Endodermal cell (in vitro differentiated cells): ENCODE measurements around the gene PLAC1. TPM values are rescaled to one million over a fixed set of nuclear protein-coding genes. Genes with fewer than 3 reads are reported as not detected.

Source experiments
- DNase-seq: peaks from one replicate; pipeline ENCODE4 v3.0.0-alpha.2; 2017
- H3K27ac ChIP-seq: 2 replicates; pipeline ENCODE4 v1.5.1; 2013; ENCODE audit warnings: mild to moderate bottlenecking, low read depth, low read length, moderate library complexity
- H3K27me3 ChIP-seq: 2 replicates; pipeline ENCODE4 v1.6.1; 2013; ENCODE audit warnings: mild to moderate bottlenecking, low read length, moderate library complexity; ENCODE audit not compliant: insufficient read depth, control insufficient read depth, poor library complexity, severe bottlenecking
- H3K36me3 ChIP-seq: 2 replicates; pipeline ENCODE4 v1.7.0; 2013; ENCODE audit warnings: mild to moderate bottlenecking, low read length, moderate library complexity; ENCODE audit not compliant: control insufficient read depth, insufficient read depth
- H3K4me1 ChIP-seq: one replicate; pipeline ENCODE4 v1.7.0; 2013; ENCODE audit warnings: low read length; ENCODE audit not compliant: control insufficient read depth, insufficient read depth
- H3K4me3 ChIP-seq: 2 replicates; pipeline ENCODE4 v1.5.1; 2013; ENCODE audit warnings: mild to moderate bottlenecking, low read length, moderate library complexity
- H3K9ac ChIP-seq: 2 replicates; pipeline ENCODE4 v1.6.1; 2013; ENCODE audit warnings: mild to moderate bottlenecking, low read length, moderate library complexity; ENCODE audit not compliant: poor library complexity, severe bottlenecking; ENCODE audit errors: extremely low read depth
- H3K9me3 ChIP-seq: 2 replicates; pipeline ENCODE4 v1.6.1; 2013; ENCODE audit warnings: mild to moderate bottlenecking, low read length, moderate library complexity; ENCODE audit not compliant: control insufficient read depth
- H3K27ac Mint-ChIP-seq: 2 replicates; pipeline ENCODE4 v1.8.0; 2020; ENCODE audit warnings: mixed read lengths
- H3K27me3 Mint-ChIP-seq: 2 replicates; pipeline ENCODE4 v1.8.0; 2021; ENCODE audit warnings: mild to moderate bottlenecking, mixed read lengths; ENCODE audit not compliant: insufficient read depth
- H3K36me3 Mint-ChIP-seq: 2 replicates; pipeline ENCODE4 v1.8.0; 2020; ENCODE audit warnings: low read depth, mixed read lengths
- H3K4me1 Mint-ChIP-seq: 2 replicates; pipeline ENCODE4 v1.8.0; 2020; ENCODE audit warnings: mixed read lengths
- H3K4me3 Mint-ChIP-seq: 2 replicates; pipeline ENCODE4 v1.8.0; 2020; ENCODE audit warnings: mild to moderate bottlenecking, moderate library complexity, mixed read lengths
- H3K9me3 Mint-ChIP-seq: 2 replicates; pipeline ENCODE4 v1.8.0; 2020; ENCODE audit warnings: mild to moderate bottlenecking, mixed read lengths
- CTCF ChIP-seq: fragments of 200-600 bp; sonication (generic); conservative IDR thresholded peaks from 2 replicates; pipeline ENCODE4 v1.5.0; 2021; ENCODE audit warnings: antibody characterized with exemption, mild to moderate bottlenecking
- WGBS, 2 experiments: methylation state at CpG; one replicate each; pipeline versions ENCODE4 v1.1.5 to v1.1.7; 2013; ENCODE audit warnings: missing lambda C conversion rate in 2 of 2, mixed read lengths in 1 of 2; ENCODE audit not compliant: insufficient coverage in 1 of 2, insufficient read length in 1 of 2; 5-methylcytosine and 5-hydroxymethylcytosine counted together
- total RNA-seq, 2 donors: library from RNA; stranded (reverse); fragmentation: NEBNext Ultra II Directional in 1 of 2; extraction: Animal tissue kit (Norgen Biotek cat#: 25700) in 1 of 2; gene quantifications; 2 replicates in 1 of 2; 3 replicates in 1 of 2; pipeline ENCODE4 v1.2.1, GENCODE V29; 2021

The PLAC1 gene
- total RNA-seq, 2 donors from 2014 or later: not detected

GRCh38 chrX:134607523-134607922 is 50.7 kb downstream of the PLAC1 start:
- Mint-ChIP-seq H3K36me3 (no peaks in the 10 kb centered on the region), H3K4me3 (no peak overlapping the region)
- no peaks in the 10 kb centered on the region for H3K27me3 ChIP-seq

GRCh38 chrX:134604701-134605311 is 53.5 kb downstream of the PLAC1 start:
- Histone ChIP-seq H3K9ac (no peak overlapping the region), H3K27ac (no peak overlapping the region), H3K4me3 (no peak overlapping the region), H3K27me3 (no peaks in the 10 kb centered on the region), H3K9me3 (peaks cover 4% of the 10 kb centered on the region), H3K36me3 (no peaks in the 10 kb centered on the region), H3K4me1 (no peaks in the 10 kb centered on the region)
- Mint-ChIP-seq H3K27ac (no peak overlapping the region), H3K9me3 (peaks cover 56% of the 10 kb centered on the region), H3K27me3 (no peaks in the 10 kb centered on the region), H3K4me3 (no peak overlapping the region), H3K4me1 (no peaks in the 10 kb centered on the region), H3K36me3 (no peaks in the 10 kb centered on the region)
- no peak for TF ChIP-seq CTCF
- 83% methylated on average over 4 of the region's 4 CpGs; no CpG with 5 or more reads in 1 of the 2 experiments for WGBS, 2 experiments
- no peak for DNase-seq

More at GRCh38 chrX:134607523-134607922, 50.7 kb downstream of the PLAC1 start:
- H3K4me3 ChIP-seq: no peak overlapping the region
- Mint-ChIP-seq H3K27ac (no peak overlapping the region), H3K9me3 (peaks cover 56% of the 10 kb centered on the region), H3K4me1 (no peaks in the 10 kb centered on the region), H3K27me3 (no peaks in the 10 kb centered on the region)
- no peak for DNase-seq
- no peak overlapping the region for H3K27ac ChIP-seq
- peaks cover 1% of the 10 kb centered on the region for H3K9me3 ChIP-seq
- H3K36me3 ChIP-seq: no peaks in the 10 kb centered on the region
- WGBS, 2 experiments: 83% methylated on average over 4 of the region's 6 CpGs; no CpG with 5 or more reads in 1 of the 2 experiments
- no peaks in the 10 kb centered on the region for H3K4me1 ChIP-seq
- no peak overlapping the region for H3K9ac ChIP-seq
- no peak for TF ChIP-seq CTCF

- Histone ChIP-seq H3K36me3 (no peaks in the 10 kb centered on the region), H3K4me3 (no peak overlapping the region), H3K27me3 (no peaks in the 10 kb centered on the region), H3K9me3 (peaks cover 4% of the 10 kb centered on the region), H3K27ac (no peak overlapping the region), H3K4me1 (no peaks in the 10 kb centered on the region), H3K9ac (no peak overlapping the region)
- Mint-ChIP-seq H3K36me3 (no peaks in the 10 kb centered on the region), H3K4me1 (peaks cover 6% of the 10 kb centered on the region), H3K9me3 (peaks cover 56% of the 10 kb centered on the region), H3K27me3 (no peaks in the 10 kb centered on the region), H3K27ac (no peak overlapping the region), H3K4me3 (no peak overlapping the region)
- no peak for TF ChIP-seq CTCF
- WGBS, 2 experiments: 75 to 86% methylated on average over 1 to 2 of the region's 3 CpGs
- DNase-seq: no peak
Measured at GRCh38 chrX:134603806-134604700, 54.2 kb downstream of the PLAC1 start.
